Esophagus (tissue), 2 donors: ENCODE results near the gene PDS5B. TPM values are rescaled to one million over a fixed set of nuclear protein-coding genes. Genes with fewer than 3 reads are reported as not detected.

ENCODE experiments used
- H3K27ac ChIP-seq, 2 donors: one replicate each; pipeline ENCODE4 v1.5.1; 2013; ENCODE audit warnings: low read depth in 2 of 2, mild to moderate bottlenecking in 2 of 2, inconsistent platforms in 1 of 2, low read length in 1 of 2, moderate library complexity in 1 of 2
- H3K27me3 ChIP-seq, 2 donors: one replicate each; pipeline ENCODE4 v1.6.1; 2013; ENCODE audit warnings: low read length in 2 of 2, control low read depth in 1 of 2, mild to moderate bottlenecking in 1 of 2; ENCODE audit not compliant: insufficient read depth in 2 of 2, control insufficient read depth in 1 of 2
- H3K36me3 ChIP-seq, 2 donors: one replicate each; pipeline ENCODE4 v1.6.1; 2013; ENCODE audit warnings: low read length in 1 of 2; ENCODE audit not compliant: control insufficient read depth in 2 of 2, insufficient read depth in 2 of 2
- H3K4me1 ChIP-seq, 2 donors: one replicate each; pipeline ENCODE4 v1.6.1; 2013; ENCODE audit warnings: low read length in 1 of 2; ENCODE audit not compliant: control insufficient read depth in 2 of 2, insufficient read depth in 2 of 2
- H3K4me3 ChIP-seq, 2 donors: one replicate each; pipeline ENCODE4 v1.5.1; 2013; ENCODE audit warnings: low read length in 2 of 2, mild to moderate bottlenecking in 2 of 2, low read depth in 1 of 2, moderate library complexity in 1 of 2
- H3K9me3 ChIP-seq, 2 donors: one replicate each; pipeline ENCODE4 v1.6.1; 2013; ENCODE audit warnings: mild to moderate bottlenecking in 2 of 2, low read depth in 1 of 2, low read length in 1 of 2, moderate library complexity in 1 of 2; ENCODE audit not compliant: control insufficient read depth in 2 of 2, insufficient read depth in 1 of 2
- whole genome bisulfite sequencing, 2 donors: extraction: QIAGEN DNeasy Blood & Tissue Kit; methylation state at CpG; one replicate each; pipeline ENCODE4 v1.1.7; 2013; 5-methylcytosine and 5-hydroxymethylcytosine counted together
- polyA plus RNA-seq, 2 donors: library from polyadenylated mRNA; stranded (reverse); fragments of 200-250 nt; gene quantifications; one replicate each; pipeline ENCODE4 v1.2.3, GENCODE V29; 2013
- donor health status: healthy with polysubstance abuse.
- donor health status: Bipolar disorder and iron deficiency.

The PDS5B gene
- polyA plus RNA-seq, 2 donors = 2.5 to 3.8 TPM

DNA sequence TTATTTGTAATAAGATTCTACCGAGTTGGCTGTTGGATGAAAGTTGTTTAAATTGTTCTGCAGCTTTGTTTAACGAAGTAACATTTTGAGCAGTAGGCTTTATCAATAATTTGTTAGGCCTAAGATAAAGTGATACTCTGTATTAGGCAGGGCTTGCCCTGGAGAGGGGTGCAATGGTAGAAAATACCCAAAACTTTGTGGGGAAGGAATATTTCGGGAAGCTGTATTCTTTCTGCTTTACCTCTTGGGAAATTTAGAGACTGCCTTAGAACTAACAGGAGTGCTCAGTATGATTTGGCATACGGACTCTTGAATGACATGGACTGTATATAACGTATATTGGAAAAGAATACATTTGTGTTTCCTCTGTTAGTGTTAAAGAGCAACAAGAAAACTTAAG lies 2.5 kb downstream of the PDS5B start:
- peak overlapping the region in 1 of 2 donors; percentile 33 for H3K27ac ChIP-seq

GRCh38 chr13:32589471-32589870 lies 3.2 kb downstream of the PDS5B start:
- H3K27ac ChIP-seq = no peak overlapping the region
- WGBS, 2 donors = 61 to 63% methylated on average over 8 of the region's 8 CpGs

More for the DNA sequence above, 2.5 kb downstream of the PDS5B start:
- H3K27me3 ChIP-seq = no peaks in the 10 kb centered on the region
- H3K4me1 ChIP-seq = no peaks in the 10 kb centered on the region
- H3K4me3 ChIP-seq = peak overlapping the region in 1 of 2 donors; percentile 35
- WGBS, 2 donors = 36 to 38% methylated on average over 5 of the region's 5 CpGs
- no peaks in the 10 kb centered on the region for H3K36me3 ChIP-seq
- H3K9me3 ChIP-seq = no peaks in the 10 kb centered on the region

DNA sequence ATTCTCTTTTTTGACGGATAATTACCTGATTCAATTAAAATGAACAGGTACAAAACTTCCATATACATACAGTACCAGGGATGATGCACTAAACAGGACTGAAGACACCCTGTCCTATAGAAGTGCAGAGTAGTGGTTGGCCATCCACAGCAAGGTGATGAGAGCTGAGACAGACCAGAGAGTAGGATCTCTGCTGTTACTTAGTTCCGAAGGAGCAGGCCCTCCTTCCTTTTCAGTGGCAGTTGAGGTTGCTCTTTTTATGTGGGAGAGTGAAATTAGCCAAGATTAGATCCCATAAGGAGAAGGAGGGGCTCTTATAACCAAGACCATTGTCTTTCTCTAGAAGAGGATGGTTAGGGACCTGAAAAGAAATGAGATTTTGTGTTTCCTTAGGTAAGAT lies 4.0 kb downstream of the PDS5B start:
- Histone ChIP-seq H3K4me1 (no peaks in the 10 kb centered on the region), H3K27ac (no peak overlapping the region), H3K36me3 (no peaks in the 10 kb centered on the region), H3K9me3 (no peaks in the 10 kb centered on the region), H3K4me3 (no peak overlapping the region), H3K27me3 (no peaks in the 10 kb centered on the region)
- 58 to 70% methylated on average over 2 of the region's 2 CpGs for WGBS, 2 donors

More at GRCh38 chr13:32589471-32589870, 3.2 kb downstream of the PDS5B start:
- Histone ChIP-seq H3K4me1 (no peaks in the 10 kb centered on the region), H3K27me3 (no peaks in the 10 kb centered on the region), H3K36me3 (no peaks in the 10 kb centered on the region), H3K9me3 (no peaks in the 10 kb centered on the region), H3K4me3 (no peak overlapping the region)

DNA sequence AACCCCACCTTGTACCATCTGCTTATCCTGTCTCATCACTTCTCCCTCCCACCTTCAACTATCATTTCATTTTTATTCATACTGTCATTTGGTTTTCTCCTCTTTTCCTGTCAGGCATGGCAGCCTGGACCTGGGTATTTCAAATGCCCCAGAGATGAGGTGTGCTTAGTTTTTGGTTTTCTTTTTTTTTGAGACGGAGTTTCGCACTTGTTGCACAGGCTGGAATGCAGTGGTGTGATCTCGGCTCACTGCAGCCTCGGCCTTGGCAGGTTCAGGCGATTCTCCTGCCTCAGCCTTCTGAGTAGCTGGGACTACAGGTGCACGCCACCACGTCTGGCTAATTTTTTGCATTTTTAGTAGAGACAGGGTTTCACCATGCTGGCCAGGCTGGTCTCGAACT lies 5.8 kb downstream of the PDS5B start:
- H3K4me3 ChIP-seq = no peak overlapping the region
- H3K9me3 ChIP-seq = no peaks in the 10 kb centered on the region
- no peak overlapping the region for H3K27ac ChIP-seq
- no peaks in the 10 kb centered on the region for H3K4me1 ChIP-seq
- 92 to 96% methylated on average over 8 of the region's 8 CpGs for WGBS, 2 donors
- H3K36me3 ChIP-seq = no peaks in the 10 kb centered on the region
- H3K27me3 ChIP-seq = no peaks in the 10 kb centered on the region

GRCh38 chr13:32594157-32594738 lies 8.0 kb downstream of the PDS5B start:
- H3K36me3 ChIP-seq = no peaks in the 10 kb centered on the region
- no peaks in the 10 kb centered on the region for H3K27me3 ChIP-seq
- H3K4me3 ChIP-seq = no peak overlapping the region
- H3K27ac ChIP-seq = no peak overlapping the region
- no peaks in the 10 kb centered on the region for H3K4me1 ChIP-seq
- no peaks in the 10 kb centered on the region for H3K9me3 ChIP-seq

DNA sequence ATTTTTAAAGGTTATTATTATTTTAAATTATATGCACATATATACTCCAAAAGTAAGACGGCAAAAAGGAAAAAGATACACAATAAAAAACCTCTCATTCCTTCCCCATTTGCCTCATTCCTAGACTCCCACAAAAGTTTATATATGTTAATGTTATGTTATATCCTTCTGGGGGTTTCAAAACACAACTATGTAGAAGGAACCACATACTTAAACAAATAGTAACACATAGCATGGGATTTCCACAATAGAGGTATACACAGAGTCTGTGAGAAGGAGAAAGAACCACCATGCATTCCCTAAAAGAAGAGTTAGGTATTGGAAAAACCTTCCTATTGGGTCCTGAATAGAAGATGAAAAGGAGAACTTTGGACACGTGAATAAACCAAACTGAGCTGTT lies 9.1 kb downstream of the PDS5B start:
- Histone ChIP-seq H3K27me3 (no peaks in the 10 kb centered on the region), H3K36me3 (no peaks in the 10 kb centered on the region), H3K27ac (no peak overlapping the region), H3K9me3 (no peaks in the 10 kb centered on the region), H3K4me3 (no peak overlapping the region), H3K4me1 (no peaks in the 10 kb centered on the region)
- WGBS, 2 donors = 78 to 83% methylated on average over 2 of the region's 2 CpGs

DNA sequence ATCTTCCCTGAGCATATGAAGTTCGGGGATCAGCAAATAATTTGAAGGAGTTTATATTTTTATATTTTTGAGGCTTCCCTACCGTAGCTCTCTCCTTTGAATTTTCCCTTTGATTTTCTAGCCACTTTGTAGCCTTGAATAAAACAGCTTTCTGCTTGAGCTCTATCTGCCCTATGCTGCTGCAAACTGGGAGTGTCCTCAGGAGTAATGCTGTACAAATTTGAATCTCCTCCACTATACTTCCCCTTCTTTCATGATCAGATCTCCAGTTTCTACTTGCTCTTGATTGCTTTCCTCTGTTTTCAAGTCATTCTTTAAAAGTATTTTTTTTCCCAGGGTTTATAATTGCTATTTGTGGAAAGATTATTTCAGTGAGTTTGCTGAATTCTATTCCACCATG lies 14.6 kb downstream of the PDS5B start:
- no peak overlapping the region for H3K27ac ChIP-seq
- H3K27me3 ChIP-seq = no peaks in the 10 kb centered on the region
- H3K9me3 ChIP-seq = no peaks in the 10 kb centered on the region
- 70 to 73% methylated on average over 2 of the region's 2 CpGs for WGBS, 2 donors
- no peaks in the 10 kb centered on the region for H3K36me3 ChIP-seq
- H3K4me3 ChIP-seq = no peak overlapping the region
- no peaks in the 10 kb centered on the region for H3K4me1 ChIP-seq

DNA sequence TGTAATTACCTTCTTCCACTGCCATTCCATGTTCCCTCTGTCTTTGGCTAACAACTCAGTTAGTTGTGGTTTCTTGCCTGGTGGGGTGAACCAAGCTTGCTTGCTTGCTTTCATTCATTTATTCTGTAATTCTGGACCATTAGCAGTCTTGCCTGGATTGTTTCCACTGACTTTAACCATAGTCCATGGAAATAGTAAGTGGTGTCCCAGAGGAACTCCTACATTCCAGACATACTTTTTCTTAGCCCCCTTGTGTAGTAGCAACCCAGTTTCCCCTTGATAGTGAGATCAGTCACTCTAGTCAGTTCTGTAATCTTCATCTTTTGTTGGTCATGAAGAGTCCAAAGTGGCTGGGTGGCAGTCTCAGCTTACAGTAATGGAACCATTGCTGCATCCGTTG lies 23.2 kb downstream of the PDS5B start:
- Histone ChIP-seq H3K36me3 (no peaks in the 10 kb centered on the region), H3K27ac (no peak overlapping the region), H3K4me1 (no peaks in the 10 kb centered on the region), H3K4me3 (no peak overlapping the region), H3K27me3 (no peaks in the 10 kb centered on the region), H3K9me3 (peaks cover 0 to 3% of the 10 kb centered on the region in 2 donors)
- WGBS, 2 donors = 75 to 86% methylated on average over 1 of the region's 1 CpG

DNA sequence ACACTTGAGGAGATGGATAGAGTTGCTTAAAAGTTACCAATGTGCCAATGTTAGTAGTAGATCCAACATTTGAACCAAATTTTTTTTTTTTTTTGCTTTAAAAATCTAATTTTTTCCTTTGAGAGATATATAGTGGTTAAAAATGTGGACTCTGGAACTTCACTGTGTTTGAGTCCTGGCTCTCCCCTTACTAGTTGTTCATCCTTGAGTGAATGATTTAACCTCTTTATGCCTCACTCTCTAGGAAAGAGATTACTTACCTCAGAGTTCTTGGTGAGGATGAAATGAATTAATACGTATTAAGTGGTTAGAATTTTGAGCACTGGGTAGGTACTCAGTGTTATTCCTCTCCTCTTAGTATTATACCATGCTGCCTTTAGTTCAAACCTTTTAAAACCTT lies 24.3 kb downstream of the PDS5B start:
- H3K36me3 ChIP-seq = no peaks in the 10 kb centered on the region
- H3K9me3 ChIP-seq = peaks cover 0 to 3% of the 10 kb centered on the region in 2 donors
- H3K4me1 ChIP-seq = no peaks in the 10 kb centered on the region
- no peaks in the 10 kb centered on the region for H3K27me3 ChIP-seq
- H3K4me3 ChIP-seq = no peak overlapping the region
- WGBS, 2 donors = 94 to 96% methylated on average over 1 of the region's 1 CpG
- H3K27ac ChIP-seq = no peak overlapping the region

DNA sequence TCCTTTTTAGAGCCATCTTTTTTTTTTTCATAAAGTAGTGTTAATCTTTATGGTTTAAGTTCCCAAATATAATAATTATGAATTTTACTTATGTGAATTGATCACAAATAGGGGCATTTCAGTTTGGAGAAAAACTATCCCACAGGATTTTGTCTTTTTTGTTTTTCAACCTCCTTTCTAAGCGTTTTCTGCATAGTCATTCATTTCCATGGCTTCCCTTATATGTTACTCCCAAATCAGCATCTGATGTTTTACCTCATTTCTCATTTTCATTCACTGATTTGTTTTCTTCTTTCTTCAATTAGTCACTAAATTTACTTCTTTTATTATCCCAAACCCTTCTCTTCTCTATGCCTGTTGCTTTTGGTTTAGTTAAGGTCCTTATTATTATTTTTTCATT lies 24.7 kb downstream of the PDS5B start:
- no peaks in the 10 kb centered on the region for H3K27me3 ChIP-seq
- no peaks in the 10 kb centered on the region for H3K36me3 ChIP-seq
- H3K4me1 ChIP-seq = no peaks in the 10 kb centered on the region
- WGBS, 2 donors = 80 to 90% methylated on average over 1 of the region's 1 CpG
- no peak overlapping the region for H3K27ac ChIP-seq
- peaks cover 0 to 3% of the 10 kb centered on the region in 2 donors for H3K9me3 ChIP-seq
- H3K4me3 ChIP-seq = no peak overlapping the region
